Spleen (tissue), 7 donors: Measurements from ENCODE around the gene TMEM91.

Experiments
- CTCF ChIP-seq, 11 experiments: fragments of 200-600 bp in 7 of 11; fragments of 450-650 bp in 4 of 11; sonication (generic) in 4 of 11; IDR thresholded peaks in 8 of 11; conservative IDR thresholded peaks in 3 of 11; 1 replicate in 7 of 11; 2 replicates in 4 of 11; pipeline versions ENCODE4 v1.4.0 to v1.8.0; 2016 to 2021; ENCODE audit warnings: antibody characterized with exemption in 11 of 11, inconsistent platforms in 4 of 11, mild to moderate bottlenecking in 1 of 11
- POLR2AphosphoS5 ChIP-seq, 3 donors: sonication (generic); formaldehyde crosslinking; IDR thresholded peaks; one replicate each; pipeline ENCODE4 v1.5.1; 2017; ENCODE audit warnings: antibody characterized with exemption in 3 of 3
- donor health status: DM: no; HTN: no; CAD: no; lungs with moderate emphysema.
- donor health status: DM: no; HTN: no; CAD: no.
- donor health status: DM: no; HTN: no; CAD: no.

DNA sequence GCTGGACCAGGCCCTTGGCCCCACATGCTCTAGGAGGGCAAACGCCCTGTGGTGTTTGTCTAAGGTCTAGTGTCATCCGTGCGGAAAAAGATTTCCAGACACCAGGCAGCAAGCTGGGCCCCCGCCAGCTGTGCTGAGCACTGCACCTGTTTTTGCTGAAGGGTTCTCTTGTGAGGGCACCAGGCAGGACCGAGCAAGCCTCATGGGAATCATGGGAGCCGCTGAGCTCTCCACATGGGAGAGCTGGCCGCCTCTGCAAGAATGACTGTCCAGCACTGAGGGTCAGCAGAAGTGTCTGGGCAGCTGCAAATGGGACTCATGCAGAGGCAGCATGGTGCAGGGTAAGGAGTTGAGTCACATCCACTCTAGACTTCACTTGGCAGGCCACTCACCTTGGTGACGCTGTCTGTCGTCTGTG lies 38.8 kb downstream of the TMEM91 start:
- no peak for TF ChIP-seq CTCF (IDR thresholded peaks at IDR 0.05 in 8 of 11, conservative IDR thresholded peaks at IDR 0.05 in 3 of 11)
- TF ChIP-seq POLR2AphosphoS5 (IDR thresholded peaks at IDR 0.05) = no peak
